H1 (cell line): ENCODE results near the gene MARK4. TPM values are rescaled to one million over a fixed set of nuclear protein-coding genes. Genes with fewer than 3 reads are reported as not detected.

Source experiments
- CTCF ChIA-PET: fragments of 300-600 bp; sonication (Branson Sonifier 250); formaldehyde crosslinking; loops from one replicate; lab custom pipeline; 2021; ENCODE audit not compliant: partially characterized antibody; lab: Charles Lee
- POLR2A ChIA-PET: fragments of 300-600 bp; sonication (Branson Sonifier 250); formaldehyde crosslinking; loops from one replicate; lab custom pipeline; 2021; ENCODE audit warnings: inconsistent platforms; ENCODE audit not compliant: partially characterized antibody; lab: Charles Lee
- DNase-seq, 2 experiments: peaks; one replicate each; pipeline versions ENCODE4 v3.0.0 to v3.0.0-alpha.2; 2010 to 2022; ENCODE audit warnings: low spot score in 2 of 2, low read depth in 1 of 2, mixed read lengths in 1 of 2
- FAIRE-seq: peaks from 2 replicates; lab custom pipeline; 2011; peaks lifted over from hg19 to GRCh38; lab: Jason Lieb, UNC
- H2AFZ ChIP-seq: 2 replicates; pipeline ENCODE4 v1.8.1; 2012; ENCODE audit warnings: low read length, inconsistent platforms
- H2AK5ac ChIP-seq: 2 replicates; pipeline ENCODE4 v1.6.1; 2013; ENCODE audit warnings: low read depth, low read length
- H2BK120ac ChIP-seq: replicated peaks from 2 replicates; pipeline ENCODE3; 2013; ENCODE audit warnings: low read depth, low read length, inconsistent platforms
- H2BK12ac ChIP-seq: 2 replicates; pipeline ENCODE4 v1.6.1; 2013; ENCODE audit warnings: low read depth, low read length
- H2BK15ac ChIP-seq: 2 replicates; pipeline ENCODE4 v1.6.1; 2013; ENCODE audit warnings: low read length
- H2BK20ac ChIP-seq: 2 replicates; pipeline ENCODE4 v1.6.1; 2013; ENCODE audit warnings: low read length
- H2BK5ac ChIP-seq: 2 replicates; pipeline ENCODE4 v1.6.1; 2013; ENCODE audit warnings: low read depth, low read length
- H3K14ac ChIP-seq: 2 replicates; pipeline ENCODE4 v1.6.1; 2013; ENCODE audit warnings: inconsistent platforms; ENCODE audit not compliant: insufficient read length
- H3K18ac ChIP-seq: 2 replicates; pipeline ENCODE4 v1.6.1; 2013; ENCODE audit warnings: low read length; ENCODE audit errors: extremely low read depth
- H3K23ac ChIP-seq: 2 replicates; pipeline ENCODE4 v1.6.1; 2013; ENCODE audit warnings: inconsistent platforms; ENCODE audit not compliant: insufficient read length
- H3K23me2 ChIP-seq: 2 replicates; pipeline ENCODE4 v1.6.1; 2013; ENCODE audit warnings: low read depth, low read length
- H3K27ac ChIP-seq: 2 replicates; pipeline ENCODE4 v1.6.1; 2011; ENCODE audit warnings: low read depth, low read length, inconsistent platforms
- H3K27me3 ChIP-seq, 4 experiments: replicated peaks in 1 of 4; 1 replicate in 1 of 4; 2 replicates in 3 of 4; pipeline versions ENCODE4 v1.6.1 to v1.8.1; 2011 to 2013; ENCODE audit warnings: low read length in 3 of 4, mild to moderate bottlenecking in 3 of 4, inconsistent platforms in 2 of 4, mixed read lengths in 2 of 4, moderate library complexity in 1 of 4; ENCODE audit not compliant: control insufficient read depth in 3 of 4, insufficient read depth in 3 of 4; ENCODE audit errors: extremely low read depth in 1 of 4
- H3K36me3 ChIP-seq, 4 experiments: 2 replicates each; pipeline versions ENCODE4 v1.6.1 to v1.8.1; 2011 to 2013; ENCODE audit warnings: mild to moderate bottlenecking in 4 of 4, low read length in 3 of 4, moderate library complexity in 2 of 4, control low read depth in 1 of 4, inconsistent platforms in 1 of 4; ENCODE audit not compliant: insufficient read depth in 4 of 4, control insufficient read depth in 2 of 4
- H3K4ac ChIP-seq: replicated peaks from 2 replicates; pipeline ENCODE3; 2013; ENCODE audit warnings: low read length, low read depth, mixed read lengths, inconsistent platforms; ENCODE audit not compliant: insufficient read length
- H3K4me1 ChIP-seq, 4 experiments: replicated peaks in 1 of 4; 1 replicate in 1 of 4; 2 replicates in 3 of 4; pipeline versions ENCODE4 v1.6.1 to v1.8.1; 2011 to 2013; ENCODE audit warnings: low read length in 3 of 4, inconsistent platforms in 2 of 4, mixed read lengths in 1 of 4; ENCODE audit not compliant: insufficient read depth in 4 of 4, control insufficient read depth in 3 of 4
- H3K4me2 ChIP-seq, 2 experiments: 2 replicates each; pipeline versions ENCODE4 v1.6.1 to v1.8.1; 2011 to 2013; ENCODE audit warnings: low read depth in 2 of 2, low read length in 2 of 2, control low read depth in 1 of 2, inconsistent platforms in 1 of 2, mild to moderate bottlenecking in 1 of 2; ENCODE audit not compliant: insufficient read depth in 1 of 2
- H3K4me3 ChIP-seq, 4 experiments: fragments of 200-600, 300-600 bp in 1 of 4; sonication (generic), shearing (Covaris generic), sonication (Bioruptor Twin) in 1 of 4; 2 replicates each; pipeline versions ENCODE4 v1.5.1 to v1.8.1; 2011 to 2016; ENCODE audit warnings: low read length in 4 of 4, low read depth in 3 of 4, control low read depth in 2 of 4, inconsistent platforms in 2 of 4, mild to moderate bottlenecking in 2 of 4, mixed read lengths in 1 of 4, moderate library complexity in 1 of 4; ENCODE audit not compliant: insufficient read depth in 2 of 4; ENCODE audit errors: extremely low read depth in 1 of 4
- H3K56ac ChIP-seq: replicated peaks from 2 replicates; pipeline ENCODE3; 2013; ENCODE audit warnings: low read depth, mild to moderate bottlenecking, mixed read lengths, low read length, inconsistent platforms; ENCODE audit not compliant: insufficient read length
- H3K79me1 ChIP-seq: 2 replicates; pipeline ENCODE4 v1.6.1; 2013; ENCODE audit warnings: low read depth, low read length, control low read depth
- H3K79me2 ChIP-seq, 2 experiments: 2 replicates each; pipeline versions ENCODE4 v1.6.1 to v1.8.1; 2012 to 2013; ENCODE audit warnings: low read length in 2 of 2, mild to moderate bottlenecking in 2 of 2, inconsistent platforms in 1 of 2; ENCODE audit not compliant: insufficient read depth in 2 of 2, control insufficient read depth in 1 of 2
- H3K9ac ChIP-seq, 4 experiments: replicated peaks in 1 of 4; 1 replicate in 1 of 4; 2 replicates in 3 of 4; pipeline versions ENCODE4 v1.6.1 to v1.8.1; 2011 to 2013; ENCODE audit warnings: low read depth in 3 of 4, low read length in 3 of 4, control low read depth in 2 of 4, mild to moderate bottlenecking in 2 of 4, moderate library complexity in 2 of 4, inconsistent platforms in 1 of 4; ENCODE audit errors: extremely low read depth in 1 of 4
- H3K9me3 ChIP-seq, 2 experiments: 2 replicates each; pipeline versions ENCODE4 v1.6.1 to v1.8.1; 2012 to 2013; ENCODE audit warnings: mild to moderate bottlenecking in 2 of 2, moderate library complexity in 2 of 2, control low read depth in 1 of 2, inconsistent platforms in 1 of 2, low read depth in 1 of 2, low read length in 1 of 2, mixed read lengths in 1 of 2; ENCODE audit not compliant: insufficient read depth in 2 of 2
- H4K20me1 ChIP-seq, 2 experiments: replicated peaks in 1 of 2; 2 replicates each; pipeline versions ENCODE3 to v1.8.1; 2011 to 2013; ENCODE audit warnings: inconsistent platforms in 2 of 2, low read length in 2 of 2, mild to moderate bottlenecking in 1 of 2; ENCODE audit not compliant: insufficient read depth in 2 of 2, control insufficient read depth in 1 of 2
- H4K5ac ChIP-seq: 2 replicates; pipeline ENCODE4 v1.6.1; 2013; ENCODE audit warnings: low read length, low read depth, mixed read lengths, inconsistent platforms; ENCODE audit not compliant: insufficient read length
- H4K8ac ChIP-seq: 2 replicates; pipeline ENCODE4 v1.8.0; 2013; ENCODE audit warnings: mild to moderate bottlenecking, moderate library complexity, low read length, inconsistent platforms; ENCODE audit not compliant: insufficient read depth; ENCODE audit errors: extremely low read depth
- H4K91ac ChIP-seq: replicated peaks from 2 replicates; pipeline ENCODE3; 2013; ENCODE audit warnings: low read length, mixed read lengths, inconsistent platforms; ENCODE audit not compliant: insufficient read length
- BRCA1 ChIP-seq: IDR thresholded peaks from 2 replicates; pipeline ENCODE4 v1.6.1; 2012; ENCODE audit warnings: low read depth, low read length, improper control_type of control experiment
- CREB1 ChIP-seq: IDR thresholded peaks from 2 replicates; pipeline ENCODE4 v1.6.1; 2012; ENCODE audit warnings: inconsistent platforms
- KDM1A ChIP-seq: fragments of 200-600, 300-600 bp; sonication (generic); IDR thresholded peaks from 2 replicates; pipeline ENCODE4 v1.7.1; 2016; ENCODE audit warnings: mild to moderate bottlenecking, low read length, borderline replicate concordance
- MAFK ChIP-seq: IDR thresholded peaks from 2 replicates; pipeline ENCODE4 v1.6.1; 2012; ENCODE audit warnings: low read depth, mild to moderate bottlenecking, improper control_type of control experiment, low read length
- NANOG ChIP-seq: IDR thresholded peaks from 2 replicates; pipeline ENCODE4 v1.6.1; 2011; ENCODE audit warnings: low read length, low read depth, mild to moderate bottlenecking, inconsistent platforms; ENCODE audit not compliant: insufficient read depth, poor library complexity, severe bottlenecking
- PHF8 ChIP-seq: fragments of 200-600 bp; sonication (generic); conservative IDR thresholded peaks from 2 replicates; pipeline ENCODE4 v1.7.1; 2012; ENCODE audit warnings: low read depth, mild to moderate bottlenecking, inconsistent platforms, low read length, moderate library complexity
- SIN3A ChIP-seq, 2 experiments: IDR thresholded peaks in 1 of 2; conservative IDR thresholded peaks in 1 of 2; 2 replicates each; pipeline ENCODE4 v1.6.1; 2011 to 2012; ENCODE audit warnings: low read length in 2 of 2, improper control_type of control experiment in 1 of 2, low read depth in 1 of 2, mild to moderate bottlenecking in 1 of 2
- SP1 ChIP-seq: IDR thresholded peaks from 2 replicates; pipeline ENCODE4 v1.6.1; 2011; ENCODE audit warnings: low read depth, low read length
- SP2 ChIP-seq: IDR thresholded peaks from 2 replicates; pipeline ENCODE4 v1.6.1; 2012; ENCODE audit warnings: mild to moderate bottlenecking, low read length, inconsistent platforms
- WGBS, 2 experiments: shearing (Covaris generic) in 1 of 2; methylation state at CpG; one replicate each; pipeline versions ENCODE4 v1.1.6 to v1.1.7; 2013 to 2015; ENCODE audit warnings: low lambda C conversion rate in 2 of 2, mixed read lengths in 2 of 2, inconsistent platforms in 1 of 2, low coverage in 1 of 2, missing lambda C conversion rate in 1 of 2; ENCODE audit not compliant: insufficient replicate concordance in 2 of 2, insufficient coverage in 1 of 2, insufficient read length in 1 of 2; ENCODE audit errors: extremely low coverage in 1 of 2, missing lambda C conversion rate in 1 of 2; 5-methylcytosine and 5-hydroxymethylcytosine counted together
- polyA plus RNA-seq, 7 experiments: library from polyadenylated mRNA; depleted of rRNA in 3 of 7; stranded (reverse) in 5 of 7; unstranded in 2 of 7; fragments of >200 nt in 5 of 7; fragments of 200-250 nt in 2 of 7; gene quantifications; 1 replicate in 5 of 7; 2 replicates in 1 of 7; 4 replicates in 1 of 7; pipeline versions ENCODE4 v1.2.1 to v1.2.3, GENCODE V29; 2011 to 2013; ENCODE audit warnings: missing spikeins in 2 of 7, mixed read lengths in 2 of 7
- total RNA-seq: library from RNA; stranded (reverse); fragmentation: NEBNext Ultra II Directional; extraction: Animal tissue kit (Norgen Biotek cat#: 25700); gene quantifications from 2 replicates; pipeline ENCODE4 v1.2.1, GENCODE V29; 2021

MARK4 gene
- total and polyA plus RNA-seq, 2 of the 8 experiments (the other 6 are each of a cell fraction or from before 2014, with no cell fraction given) = 12.3 to 49.8 TPM

- H3K27ac ChIP-seq = no peak overlapping the region
- H2AFZ ChIP-seq = no peak overlapping the region
- H2BK5ac ChIP-seq = no peak overlapping the region
- no peak overlapping the region for H3K56ac ChIP-seq
- 0 out of 2 replicates have a peak overlapping the region, but pooled peaks have one; percentile 86 for H2AK5ac ChIP-seq
- no peak overlapping the region for H3K14ac ChIP-seq
- H3K18ac ChIP-seq = no peak overlapping the region
- H3K36me3 ChIP-seq = no peaks in the 10 kb centered on the region; a peak in 1 of 8 replicates
- no peak overlapping the region for H3K9ac ChIP-seq
- FAIRE-seq (no peak), DNase-seq (no peak)
- no peak overlapping the region for H2BK15ac ChIP-seq
- no peak overlapping the region for H4K91ac ChIP-seq
- TF ChIP-seq SIN3A (conservative IDR thresholded peaks at IDR 0.05 in 1 of 2, IDR thresholded peaks at IDR 0.05 in 1 of 2; ENCODE audit: low read depth in 1 of 2, low read length in 2 of 2) (no peak), MAFK (no peak), CREB1 (no peak), SP2 (peak; percentile 16; the same call in 1 of the 2 replicates), SP1 (0 out of 2 replicates have a peak, but pooled peaks have one; percentile 46), KDM1A (no peak), BRCA1 (no peak), PHF8 (no peak), NANOG (no peak)
- POLR2A ChIA-PET = interaction anchor here (0.6 to 1.4 kb wide), 3 partner anchors 19 to 61 kb away, joined by 3 to 4 read pairs (median 3); no protein-coding TSS in a partner anchor
- no peaks in the 10 kb centered on the region for H3K79me1 ChIP-seq
- H3K4me1 ChIP-seq = no peaks in the 10 kb centered on the region; a peak in 2 of 7 replicates
- WGBS, 2 experiments = 52% methylated on average over 5 of the region's 5 CpGs; no CpG with 5 or more reads in 1 of the 2 experiments
- H2BK120ac ChIP-seq = no peak overlapping the region
- 0 out of 2 replicates have a peak overlapping the region, but pooled peaks have one; percentile 43 for H2BK20ac ChIP-seq
- H4K20me1 ChIP-seq = no peaks in the 10 kb centered on the region
- no peak overlapping the region for H4K5ac ChIP-seq
- H2BK12ac ChIP-seq = no peak overlapping the region
- H3K4me3 ChIP-seq = no peak overlapping the region
- no peaks in the 10 kb centered on the region for H3K23me2 ChIP-seq
- no peaks in the 10 kb centered on the region for H3K9me3 ChIP-seq
- H3K23ac ChIP-seq = no peak overlapping the region
- CTCF ChIA-PET = interaction anchor here (0.6 to 1.0 kb wide), 2 partner anchors 9 to 1332 kb away, joined by 3 read pairs; no protein-coding TSS in a partner anchor
- H3K79me2 ChIP-seq = no peaks in the 10 kb centered on the region
- H4K8ac ChIP-seq = no peak overlapping the region
- no peak overlapping the region for H3K4me2 ChIP-seq
- no peak overlapping the region for H3K4ac ChIP-seq
- peaks cover 0 to 13% (median 10%) of the 10 kb centered on the region in 4 experiments; a peak in 3 of 7 replicates for H3K27me3 ChIP-seq
Observed at GRCh38 chr19:45305421-45305820, 54.4 kb downstream of the MARK4 start.
